ENCODE data around the gene GAN. TPM values are rescaled to one million over a fixed set of nuclear protein-coding genes. Genes with fewer than 3 reads are reported as not detected.

Gene GAN
- total RNA-seq, 2 donors from 2014 or later, result 10.6 to 13.1 TPM

Other genes starting within 250 kb of the GAN start
- gene C16orf46, start 237.7 kb upstream of the GAN start, total RNA-seq, result under 1 TPM; 0.27 to 0.34 TPM
- 10 to 100 TPM; 24.5 to 24.8 TPM for gene GCSH, start 218.6 kb upstream of the GAN start, total RNA-seq
- gene BCO1, start 76.3 kb upstream of the GAN start, total RNA-seq, result under 1 TPM; 0.13 to 0.18 TPM
- gene CMIP, start 129.8 kb downstream of the GAN start, total RNA-seq, result 10 to 100 TPM; 18.1 to 34.9 TPM

Data from left cardiac atrium (tissue), 2 donors.